Nephron (organoid): ENCODE results near the gene TEX11.
"Not testable (repeated sequence)": the region's sequence is repeated elsewhere in the genome, so short reads cannot be mapped to it uniquely, and the experiment has no call there.

Experiments
- H3K27ac Mint-ChIP-seq, 3 experiments: 2 replicates each; pipeline ENCODE4 v1.8.0; 2020; ENCODE audit warnings: mixed read lengths in 3 of 3, mild to moderate bottlenecking in 2 of 3, moderate library complexity in 1 of 3
- H3K27me3 Mint-ChIP-seq: 2 replicates; pipeline ENCODE4 v1.8.0; 2021; ENCODE audit warnings: low read depth, mild to moderate bottlenecking, moderate library complexity, mixed read lengths
- H3K36me3 Mint-ChIP-seq: 2 replicates; pipeline ENCODE4 v1.8.0; 2020; ENCODE audit warnings: low read depth, mixed read lengths
- H3K4me1 Mint-ChIP-seq: 2 replicates; pipeline ENCODE4 v1.8.0; 2020; ENCODE audit warnings: mixed read lengths
- H3K4me3 Mint-ChIP-seq, 3 experiments: 2 replicates each; pipeline ENCODE4 v1.8.0; 2020; ENCODE audit warnings: mild to moderate bottlenecking in 3 of 3, mixed read lengths in 3 of 3, moderate library complexity in 2 of 3
- H3K9me3 Mint-ChIP-seq: 2 replicates; pipeline ENCODE4 v1.8.0; 2020; ENCODE audit warnings: mixed read lengths
- CTCF ChIP-seq, 3 experiments: fragments of 200-600 bp; sonication (generic); IDR thresholded peaks; one replicate each; pipeline ENCODE4 v1.5.0; 2021; ENCODE audit warnings: antibody characterized with exemption in 3 of 3; ENCODE audit not compliant: unreplicated experiment in 3 of 3

TEX11 gene

GRCh38 chrX:70621743-70622142, 286.8 kb downstream of the TEX11 start:
- H3K27me3 Mint-ChIP-seq, result no peaks in the 10 kb centered on the region
- H3K4me1 Mint-ChIP-seq, result no peaks in the 10 kb centered on the region
- no peak for TF ChIP-seq CTCF (IDR thresholded peaks at IDR 0.05; ENCODE audit: unreplicated experiment in 3 of 3)
- no peak overlapping the region for H3K4me3 Mint-ChIP-seq
- peaks cover 2% of the 10 kb centered on the region for H3K9me3 Mint-ChIP-seq
- no peak overlapping the region for H3K27ac Mint-ChIP-seq
- H3K36me3 Mint-ChIP-seq, result no peaks in the 10 kb centered on the region

- TF ChIP-seq CTCF (IDR thresholded peaks at IDR 0.05; ENCODE audit: unreplicated experiment in 3 of 3), result no peak
- H3K27ac Mint-ChIP-seq, result no peak overlapping the region
- no peaks in the 10 kb centered on the region for H3K27me3 Mint-ChIP-seq
- peaks cover 2% of the 10 kb centered on the region for H3K9me3 Mint-ChIP-seq
- H3K4me3 Mint-ChIP-seq, result no peak overlapping the region
- H3K4me1 Mint-ChIP-seq, result no peaks in the 10 kb centered on the region
- no peaks in the 10 kb centered on the region for H3K36me3 Mint-ChIP-seq
Observed at GRCh38 chrX:70618467-70618866, 290.0 kb downstream of the TEX11 start.

DNA sequence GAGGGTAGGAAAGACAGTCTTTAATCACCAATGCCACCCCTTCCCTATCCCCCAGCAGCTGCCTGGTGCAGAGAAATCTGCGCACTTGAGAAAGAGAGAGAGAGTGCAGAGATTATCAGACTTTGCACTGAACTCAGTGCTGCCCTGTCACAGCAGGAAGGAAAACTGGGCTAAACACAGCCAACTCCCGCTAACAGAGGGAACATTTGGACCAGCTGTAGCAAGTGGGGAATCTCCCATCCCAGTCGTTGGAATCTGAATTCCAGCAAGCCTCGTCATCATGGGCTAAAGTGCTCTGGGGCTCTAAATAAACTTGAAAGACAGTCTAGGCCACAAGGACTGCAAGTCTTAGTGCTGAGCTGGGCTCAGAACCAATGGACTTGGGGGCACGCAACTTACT, 295.2 kb downstream of the TEX11 start:
- H3K27ac Mint-ChIP-seq, result no peak overlapping the region
- no peaks in the 10 kb centered on the region for H3K27me3 Mint-ChIP-seq
- no peaks in the 10 kb centered on the region for H3K4me1 Mint-ChIP-seq
- no peak overlapping the region for H3K4me3 Mint-ChIP-seq
- no peak for TF ChIP-seq CTCF (IDR thresholded peaks at IDR 0.05; ENCODE audit: unreplicated experiment in 3 of 3)
- no peaks in the 10 kb centered on the region for H3K36me3 Mint-ChIP-seq
- peaks cover 5% of the 10 kb centered on the region for H3K9me3 Mint-ChIP-seq

DNA sequence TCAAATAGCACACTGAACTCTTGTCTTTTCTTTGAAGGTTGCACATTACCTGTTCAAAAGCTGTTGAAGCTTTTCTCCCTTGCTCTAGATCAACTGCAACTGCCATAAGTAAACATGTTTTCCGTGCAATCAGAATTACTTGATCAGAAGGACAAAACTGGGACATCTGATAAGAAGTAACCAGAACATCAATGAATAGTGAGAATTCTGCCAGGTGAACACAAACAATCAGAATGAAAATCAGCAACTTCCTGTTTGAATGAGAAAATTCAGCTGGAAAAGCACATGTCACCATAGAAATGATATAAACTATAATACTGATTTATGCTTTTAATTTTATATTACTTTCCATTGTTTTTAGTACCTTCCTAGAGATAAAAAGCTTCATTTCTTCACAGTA, 303.2 kb downstream of the TEX11 start:
- Mint-ChIP-seq H3K27me3 (no peaks in the 10 kb centered on the region), H3K4me1 (no peaks in the 10 kb centered on the region), H3K27ac (no peak overlapping the region), H3K4me3 (no peak overlapping the region), H3K9me3 (no peaks in the 10 kb centered on the region), H3K36me3 (no peaks in the 10 kb centered on the region)
- TF ChIP-seq CTCF (IDR thresholded peaks at IDR 0.05; ENCODE audit: unreplicated experiment in 3 of 3), result no peak

GRCh38 chrX:70592091-70592490, 316.4 kb downstream of the TEX11 start:
- no peak for TF ChIP-seq CTCF (IDR thresholded peaks at IDR 0.05; ENCODE audit: unreplicated experiment in 3 of 3)
- Mint-ChIP-seq H3K27ac (no peak overlapping the region), H3K36me3 (no peaks in the 10 kb centered on the region), H3K9me3 (peaks cover 31% of the 10 kb centered on the region), H3K27me3 (no peaks in the 10 kb centered on the region), H3K4me1 (no peaks in the 10 kb centered on the region), H3K4me3 (no peak overlapping the region)

DNA sequence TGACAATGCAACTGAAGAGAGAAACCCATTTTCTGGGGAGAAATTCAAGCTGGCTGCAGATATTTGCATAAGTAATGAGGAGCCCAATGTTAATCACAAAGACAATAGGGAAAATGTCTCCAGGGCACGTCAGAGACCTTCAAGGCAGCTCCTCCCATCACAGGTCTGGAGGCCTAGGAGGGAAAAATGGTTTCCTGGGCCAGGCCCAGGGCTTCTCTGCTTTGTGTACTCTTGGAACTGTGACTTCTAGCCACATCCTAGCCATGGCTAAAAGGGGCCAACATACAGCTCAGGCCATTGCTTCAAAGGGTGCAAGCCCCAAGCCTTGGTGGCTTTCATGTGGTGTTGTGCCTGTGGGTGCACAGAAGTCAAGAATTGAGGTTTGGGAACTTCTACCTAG, 321.4 kb downstream of the TEX11 start:
- not testable (repeated sequence) for H3K27ac Mint-ChIP-seq, H3K27me3 Mint-ChIP-seq, H3K36me3 Mint-ChIP-seq, H3K4me3 Mint-ChIP-seq, H3K4me1 Mint-ChIP-seq
- peaks cover 28% of the 10 kb centered on the region for H3K9me3 Mint-ChIP-seq

DNA sequence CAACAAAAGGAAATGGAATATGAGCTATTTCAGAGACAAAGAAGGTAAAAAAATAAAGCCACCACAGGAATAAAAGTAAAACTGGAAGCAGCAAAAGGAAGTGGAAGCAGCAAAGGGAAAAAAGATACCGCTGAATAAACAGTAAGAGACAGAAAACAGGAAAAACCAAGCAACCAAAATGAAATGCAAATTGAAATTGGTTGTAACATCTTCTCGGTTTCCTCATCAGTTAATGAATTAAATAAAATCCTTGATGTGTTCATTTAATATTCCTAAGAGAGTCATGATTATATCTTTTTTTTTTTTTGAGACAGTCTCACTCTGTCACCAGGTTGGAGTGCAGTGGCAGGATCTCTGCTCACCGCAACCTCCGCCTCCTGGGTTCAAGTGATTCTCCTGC, 331.1 kb downstream of the TEX11 start:
- Mint-ChIP-seq H3K27me3 (no peaks in the 10 kb centered on the region), H3K4me3 (no peak overlapping the region), H3K27ac (no peak overlapping the region), H3K4me1 (no peaks in the 10 kb centered on the region), H3K36me3 (no peaks in the 10 kb centered on the region), H3K9me3 (peaks cover 29% of the 10 kb centered on the region)
- no peak for TF ChIP-seq CTCF (IDR thresholded peaks at IDR 0.05; ENCODE audit: unreplicated experiment in 3 of 3)

- H3K4me3 Mint-ChIP-seq, H3K4me1 Mint-ChIP-seq, H3K36me3 Mint-ChIP-seq, H3K27me3 Mint-ChIP-seq, H3K27ac Mint-ChIP-seq: not testable (repeated sequence)
- peaks cover 21% of the 10 kb centered on the region for H3K9me3 Mint-ChIP-seq
Observed at GRCh38 chrX:70569922-70570576, 338.5 kb downstream of the TEX11 start.
